Stimulated activated naive CD8-positive, alpha-beta T cell treated with anti-CD3 and anti-CD28 coated beads, Interleukin-15, Interleukin-2, amounts not matched to agents 100 U/mL and 50 U/mL, for 24 hours (primary cell): ENCODE results near the gene MYRIP.
"Not testable (repeated sequence)": the region's sequence is repeated elsewhere in the genome, so short reads cannot be mapped to it uniquely, and the experiment has no call there.

ENCODE experiments used
- ATAC-seq: fragments of 150-1000 bp; cut with Tn5 transposase; one replicate; pipeline ENCODE4 v1.10.0; 2021
- DNase-seq: peaks from one replicate; pipeline ENCODE4 v3.0.0; 2021

Gene MYRIP

GRCh38 chr3:40083066-40083465 lies 273.7 kb downstream of the MYRIP start:
- ATAC-seq (no peak), DNase-seq (no peak)

DNA sequence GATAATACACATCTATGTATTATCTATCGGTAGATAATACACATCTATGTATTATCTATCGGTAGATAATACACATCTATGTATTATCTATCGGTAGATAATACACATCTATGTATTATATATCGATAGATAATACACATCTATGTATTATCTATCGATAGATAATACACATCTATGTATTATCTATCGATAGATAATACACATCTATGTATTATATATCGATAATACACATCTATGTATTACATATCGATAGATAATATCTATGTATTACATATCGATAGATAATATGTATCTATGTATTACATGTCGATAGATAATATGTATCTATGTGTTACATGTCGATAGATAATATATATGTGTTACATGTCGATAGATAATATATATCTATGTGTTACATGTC lies 275.0 kb downstream of the MYRIP start:
- not testable (repeated sequence) for ATAC-seq, DNase-seq

GRCh38 chr3:40086890-40087883 lies 277.8 kb downstream of the MYRIP start:
- DNase-seq (no peak), ATAC-seq (no peak)

DNA sequence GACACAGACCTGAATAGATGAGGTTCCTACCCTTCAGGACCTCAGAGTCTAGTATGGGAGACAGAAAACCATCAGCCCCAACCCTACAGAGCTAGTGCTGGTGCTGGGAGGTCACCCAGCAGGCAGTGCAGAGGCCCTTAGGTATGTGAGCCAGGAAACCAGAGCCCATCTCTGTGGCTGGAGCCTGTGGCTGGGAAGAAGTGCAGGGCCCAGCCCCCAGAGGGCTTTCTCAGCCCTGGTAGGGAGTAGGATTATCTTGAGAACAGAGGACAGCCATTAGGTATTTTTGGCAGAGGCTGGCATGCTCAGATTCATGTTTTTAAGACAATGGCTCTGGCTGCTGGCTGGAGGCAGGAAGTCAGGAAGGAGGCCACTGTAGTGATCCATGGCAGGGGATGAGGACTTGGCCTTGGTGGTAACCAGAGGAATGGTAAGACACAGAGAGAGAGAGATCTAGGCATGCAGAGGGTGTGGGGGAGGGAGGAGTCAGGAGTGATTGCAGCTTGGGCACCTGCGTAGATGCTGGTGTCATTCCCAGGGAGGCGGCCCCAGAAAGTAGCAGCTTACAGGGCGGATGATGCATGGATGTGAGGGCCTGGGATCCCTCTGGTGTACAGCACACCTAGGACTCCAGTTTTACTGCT lies 279.2 kb downstream of the MYRIP start:
- DNase-seq (no peak), ATAC-seq (no peak)

GRCh38 chr3:40096661-40097111 lies 287.3 kb downstream of the MYRIP start:
- no peak for DNase-seq
- no peak for ATAC-seq

DNA sequence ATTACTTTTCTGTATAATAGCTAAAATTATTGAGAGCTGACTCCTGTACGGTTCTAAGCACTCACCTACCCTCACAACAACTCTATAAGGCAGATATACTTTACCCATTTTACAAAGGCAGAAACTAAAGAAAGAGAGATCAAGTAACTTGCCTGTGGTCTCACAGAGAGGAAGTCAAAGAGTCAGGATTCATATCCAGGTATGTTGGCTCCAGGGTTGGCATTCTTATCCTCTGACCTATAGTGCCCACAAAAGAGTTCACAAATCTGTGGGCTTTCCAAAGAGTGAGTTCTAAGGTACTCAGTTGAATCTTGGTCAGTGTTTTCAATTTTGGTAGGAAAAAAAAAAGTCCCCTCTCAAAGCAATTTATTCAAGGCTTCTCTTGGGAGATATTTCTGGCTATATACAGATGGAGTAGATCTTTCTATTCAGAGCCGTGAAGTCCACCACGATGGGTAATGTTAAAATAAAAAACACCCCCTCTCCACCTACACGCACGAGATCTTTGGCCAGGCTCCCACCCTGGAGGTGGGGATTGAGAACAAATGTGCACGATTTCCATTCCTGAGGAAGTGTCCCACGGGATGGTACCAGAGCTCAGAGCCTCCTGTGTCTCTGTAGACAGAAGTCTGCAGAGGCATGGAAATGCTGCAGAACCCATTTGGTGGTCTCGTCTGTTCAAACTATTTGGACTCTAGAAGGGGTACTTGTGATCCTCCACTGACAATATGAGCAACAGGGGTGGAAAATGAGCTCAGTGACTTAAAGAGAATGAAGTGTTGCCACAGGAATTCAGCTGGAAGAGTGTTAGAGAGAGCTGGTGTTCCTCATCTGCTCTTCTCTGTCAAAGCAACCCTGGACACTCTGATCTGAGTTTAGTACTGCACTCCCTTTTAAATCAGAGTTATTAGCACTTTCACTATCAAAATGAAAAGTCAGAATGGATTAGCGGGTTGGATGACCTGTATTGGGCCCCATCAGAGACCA lies 288.0 kb downstream of the MYRIP start:
- ATAC-seq (no peak), DNase-seq (no peak)

- no peak for DNase-seq
- no peak for ATAC-seq
Observed at GRCh38 chr3:40098261-40098759, 288.9 kb downstream of the MYRIP start.

DNA sequence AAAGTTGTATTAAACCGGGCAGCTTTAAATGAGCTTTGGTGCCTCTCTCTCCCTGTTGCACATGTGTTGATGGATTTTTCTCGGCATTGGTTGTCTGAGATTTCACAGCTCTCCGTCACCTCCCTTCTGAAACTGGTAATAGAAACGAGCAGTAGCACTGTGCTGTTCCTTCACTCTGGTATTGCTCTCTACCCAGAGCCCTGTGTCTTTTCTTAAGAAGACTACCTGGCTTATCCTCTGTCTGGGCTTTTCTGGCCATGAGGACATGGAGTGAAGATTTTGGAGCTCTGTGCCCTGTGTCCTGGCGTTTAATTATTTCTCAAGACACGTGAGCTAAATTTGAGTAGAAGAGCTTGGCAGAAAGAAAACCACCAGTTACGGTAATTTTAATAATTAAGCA lies 290.5 kb downstream of the MYRIP start:
- DNase-seq (no peak), ATAC-seq (no peak)

GRCh38 chr3:40102182-40102581 lies 292.8 kb downstream of the MYRIP start:
- ATAC-seq: no peak
- DNase-seq: no peak

- no peak for ATAC-seq
- DNase-seq: no peak
Observed at GRCh38 chr3:40103829-40104228, 294.4 kb downstream of the MYRIP start.

DNA sequence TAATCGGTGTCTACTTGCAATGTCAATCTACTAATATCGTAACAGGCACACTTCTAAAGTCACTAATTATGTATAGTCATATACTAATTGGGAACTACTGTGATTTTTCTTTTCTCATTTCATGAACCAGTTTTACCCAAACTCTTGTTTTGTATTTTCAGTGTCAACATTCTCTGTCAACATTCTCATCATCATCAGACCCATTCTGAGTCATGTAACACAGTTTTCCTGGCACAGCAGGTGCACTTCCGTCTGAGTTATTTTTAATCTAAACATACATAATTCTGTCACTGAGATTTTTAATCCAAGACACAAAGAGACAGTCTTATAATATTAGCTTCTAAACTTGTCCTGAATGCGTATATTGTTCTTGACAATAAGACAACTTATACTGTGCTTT lies 295.0 kb downstream of the MYRIP start:
- ATAC-seq: no peak
- no peak for DNase-seq

DNA sequence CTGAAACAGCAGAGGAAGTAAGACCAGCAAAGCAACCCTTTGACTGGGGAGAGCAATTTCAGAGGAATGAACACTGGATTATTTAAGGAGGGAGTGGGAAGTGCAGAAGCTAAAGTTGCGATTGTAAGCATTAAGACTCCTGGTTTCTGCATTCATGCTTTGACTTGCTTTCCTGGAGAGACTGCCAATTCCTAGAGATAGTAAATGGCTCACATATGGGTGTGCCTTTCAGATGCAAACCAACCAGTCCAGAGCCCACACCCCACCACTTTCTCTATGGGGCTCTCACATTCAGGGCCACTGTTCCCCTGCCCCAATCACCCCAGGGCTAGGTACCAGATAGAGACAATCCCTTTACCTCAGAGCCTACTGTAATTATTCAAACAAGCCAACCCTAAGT lies 299.2 kb downstream of the MYRIP start:
- ATAC-seq (no peak), DNase-seq (no peak)

DNA sequence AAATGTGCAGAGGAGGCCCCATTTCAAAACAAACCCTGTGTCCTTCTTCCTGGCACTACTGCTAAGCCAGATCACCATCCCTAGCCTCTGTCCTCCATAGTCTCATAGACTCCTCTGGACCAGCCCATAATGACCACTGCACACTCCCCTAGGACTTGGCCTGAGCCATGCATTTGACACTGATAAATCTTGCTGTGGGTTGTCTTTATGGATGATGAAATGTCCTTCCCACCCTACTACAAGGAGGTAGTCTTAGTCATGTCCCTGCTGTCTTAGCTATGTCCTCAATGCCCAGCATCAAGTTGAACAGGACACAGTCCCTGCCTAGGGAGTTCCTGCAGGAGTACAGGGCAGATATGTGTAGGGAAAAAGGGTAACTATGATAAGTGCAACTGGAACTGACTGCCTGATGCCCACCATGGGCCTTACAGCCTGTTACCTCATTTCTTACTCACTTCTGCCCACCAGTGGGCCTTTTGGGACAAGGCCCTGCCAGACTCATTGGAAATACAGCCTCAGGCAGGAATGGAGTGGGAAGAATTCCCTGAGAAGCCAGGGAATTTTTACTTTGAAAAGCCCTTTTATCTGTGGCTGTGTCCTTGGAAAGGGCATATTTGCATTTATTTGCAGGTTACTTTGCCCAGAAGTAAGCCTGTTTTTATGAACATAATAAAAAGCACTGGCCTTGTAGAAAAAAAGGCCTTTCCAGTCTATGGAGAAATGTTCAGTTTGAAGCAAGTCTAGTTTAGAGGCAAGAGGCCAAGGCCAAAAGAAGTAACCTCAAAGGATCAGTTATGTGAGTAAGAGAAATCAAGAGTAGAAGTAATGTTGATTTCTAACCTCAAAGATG lies 300.5 kb downstream of the MYRIP start:
- DNase-seq: no peak
- no peak for ATAC-seq

GRCh38 chr3:40116478-40117177 lies 307.2 kb downstream of the MYRIP start:
- DNase-seq: no peak
- ATAC-seq: no peak

GRCh38 chr3:40118091-40118490 lies 308.7 kb downstream of the MYRIP start:
- ATAC-seq: no peak
- DNase-seq: no peak

- DNase-seq (no peak), ATAC-seq (no peak)
Observed at GRCh38 chr3:40120067-40120692, 310.8 kb downstream of the MYRIP start.

DNA sequence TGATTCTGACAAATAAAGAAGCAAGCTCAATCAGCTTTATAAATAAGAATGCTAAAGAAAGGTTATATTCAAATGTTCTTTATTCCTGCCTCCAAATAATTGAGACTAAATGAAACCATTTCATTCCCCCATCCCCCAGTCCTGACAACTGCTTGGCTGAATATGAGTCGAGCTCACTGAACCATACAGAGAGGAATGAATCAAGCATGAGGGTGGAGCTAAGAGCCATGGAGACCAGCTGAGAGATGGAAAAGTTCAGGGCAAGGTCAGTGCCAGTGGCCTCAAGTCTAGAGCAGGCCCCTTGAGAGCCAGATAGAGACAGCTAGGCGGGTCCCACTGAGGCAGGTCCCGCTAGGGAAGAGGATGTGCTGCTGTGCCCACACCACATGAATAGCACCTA lies 311.4 kb downstream of the MYRIP start:
- DNase-seq (no peak), ATAC-seq (no peak)

- ATAC-seq (no peak), DNase-seq (no peak)
Observed at GRCh38 chr3:40124918-40125317, 315.5 kb downstream of the MYRIP start.

GRCh38 chr3:40128166-40128565 lies 318.8 kb downstream of the MYRIP start:
- ATAC-seq: no peak

DNA sequence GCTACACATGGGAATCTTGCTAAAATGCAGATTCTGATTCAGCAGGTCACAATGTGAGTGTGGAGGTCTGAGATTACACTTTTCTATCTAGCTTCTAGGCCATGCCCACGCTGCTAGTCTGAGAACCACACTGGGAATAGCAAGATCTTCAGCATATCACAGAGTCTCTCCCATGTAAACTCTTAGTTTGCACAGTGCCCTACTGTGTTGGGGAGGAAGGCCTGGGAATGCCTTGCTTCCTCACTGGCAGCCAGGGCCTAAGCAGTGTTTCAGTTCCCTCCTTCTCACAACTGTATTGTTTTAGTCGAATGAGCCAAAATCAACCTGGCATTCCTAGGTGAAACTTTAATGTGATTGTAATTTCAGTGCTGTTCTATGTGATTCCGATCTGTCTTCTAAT lies 320.1 kb downstream of the MYRIP start:
- DNase-seq (no peak), ATAC-seq (no peak)

More at GRCh38 chr3:40128166-40128565, 318.8 kb downstream of the MYRIP start:
- DNase-seq: no peak
